Stomach (tissue), 9 donors: ENCODE measurements around the gene TMEM213. TPM values are rescaled to one million over a fixed set of nuclear protein-coding genes. Genes with fewer than 3 reads are reported as not detected.

ENCODE experiments used
- DNase-seq, 2 donors: peaks; one replicate each; pipeline versions ENCODE4 v3.0.0 to v3.0.0-alpha.2; 2013 to 2019
- H3K27ac ChIP-seq, 5 donors: fragments of 200-600 bp in 4 of 5; sonication (generic) in 4 of 5; one replicate each; pipeline ENCODE4 v1.5.1; 2013 to 2019; ENCODE audit warnings: mild to moderate bottlenecking in 1 of 5, moderate library complexity in 1 of 5
- H3K27me3 ChIP-seq, 3 donors: fragments of 200-600 bp; sonication (generic); one replicate each; pipeline ENCODE4 v1.5.1; 2017 to 2019; ENCODE audit warnings: mixed run types in 1 of 3
- H3K36me3 ChIP-seq, 4 donors: fragments of 200-600 bp; sonication (generic); 1 replicate in 3 of 4; 2 replicates in 1 of 4; pipeline ENCODE4 v1.5.1; 2016 to 2019
- H3K4me1 ChIP-seq, 4 donors: fragments of 200-600 bp; sonication (generic); one replicate each; pipeline ENCODE4 v1.5.1; 2016 to 2019
- H3K4me3 ChIP-seq, 4 donors: fragments of 200-600 bp; sonication (generic) in 3 of 4; one replicate each; pipeline ENCODE4 v1.5.1; 2016 to 2019; ENCODE audit warnings: mild to moderate bottlenecking in 1 of 4
- H3K9me3 ChIP-seq, 4 donors: fragments of 200-600 bp; sonication (generic); one replicate each; pipeline ENCODE4 v1.5.1; 2016 to 2019
- EP300 ChIP-seq: sonication (generic); formaldehyde crosslinking; IDR thresholded peaks from one replicate; pipeline ENCODE4 v1.6.1; 2017; ENCODE audit warnings: antibody characterized with exemption
- POLR2A ChIP-seq, 4 donors: fragments of 450-650 bp; IDR thresholded peaks; one replicate each; pipeline ENCODE4 v1.6.1; 2016; ENCODE audit warnings: antibody characterized with exemption in 4 of 4, control low read depth in 2 of 4, mild to moderate bottlenecking in 1 of 4, moderate library complexity in 1 of 4
- POLR2AphosphoS5 ChIP-seq, 3 donors: sonication (generic); formaldehyde crosslinking; IDR thresholded peaks; one replicate each; pipeline ENCODE4 v1.6.1; 2016; ENCODE audit warnings: antibody characterized with exemption in 3 of 3
- WGBS, 5 donors: extraction: QIAGEN DNeasy Blood & Tissue Kit in 3 of 5; methylation state at CpG; one replicate each; pipeline versions ENCODE4 v1.1.5 to v1.1.7; 2013 to 2018; 5-methylcytosine and 5-hydroxymethylcytosine counted together
- intact Hi-C: fragments of 100-400 bp; cut with DNase I; formaldehyde crosslinking; loops from one replicate; pipeline ENCODE4 v1.15.1; 2023; ENCODE audit warnings: low total_unique reads
- polyA plus RNA-seq, 3 donors: library from polyadenylated mRNA; stranded (reverse); fragments of 200-250 nt; gene quantifications; one replicate each; pipeline ENCODE4 v1.2.3, GENCODE V29; 2013
- total RNA-seq, 5 donors: library from RNA; depleted of rRNA; stranded (reverse); fragments of >200 nt; gene quantifications; one replicate each; pipeline versions ENCODE4 v1.1.0 to v1.2.3, GENCODE V29; 2014 to 2016
- TF ChIP-seq, protein P1 (sequence below), 7 experiments: fragments of 450-650 bp in 4 of 7; fragments of 200-600 bp in 3 of 7; sonication (generic) in 3 of 7; IDR thresholded peaks; one replicate each; pipeline ENCODE4 v1.5.1; 2016 to 2019; ENCODE audit warnings: antibody characterized with exemption in 7 of 7, control low read depth in 2 of 7, mild to moderate bottlenecking in 1 of 7
- donor health status: healthy with polysubstance abuse.
- donor health status: Bipolar disorder and iron deficiency.
- donor health status: healthy.

The TMEM213 gene
- total and polyA plus RNA-seq, 8 donors, result 0.08 TPM; not detected in 7

DNA sequence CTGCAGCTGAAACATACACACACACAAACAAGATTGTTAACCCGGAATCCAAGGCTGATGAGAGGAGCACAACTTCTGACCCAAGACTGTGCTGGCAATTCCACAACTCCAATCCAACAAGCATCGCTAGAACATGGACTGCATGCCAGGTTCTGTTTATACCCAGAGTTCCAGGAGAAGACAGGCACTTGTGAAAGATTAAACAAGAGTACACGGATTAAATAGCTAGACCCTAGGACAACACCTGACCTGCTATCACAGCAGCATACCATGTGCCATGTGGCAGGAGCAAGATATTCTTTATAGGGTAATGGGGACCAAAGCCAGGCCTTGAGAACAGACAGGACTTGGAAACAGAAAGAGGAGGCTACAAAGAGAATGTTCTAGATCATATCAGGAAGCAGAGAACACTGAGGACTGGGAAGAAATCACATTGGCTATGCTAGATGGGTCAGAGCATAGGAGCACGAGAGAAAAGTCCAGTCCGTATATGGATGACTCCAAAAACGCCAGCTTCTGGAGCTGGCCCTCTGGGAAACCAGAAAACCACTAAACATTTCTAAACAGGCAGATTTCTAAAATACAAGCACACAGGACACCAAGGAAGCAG lies 83.9 kb downstream of the TMEM213 start:
- Histone ChIP-seq H3K27me3 (no peaks in the 10 kb centered on the region), H3K36me3 (peaks cover 0 to 26% (median 12%) of the 10 kb centered on the region in 4 donors), H3K9me3 (no peaks in the 10 kb centered on the region), H3K27ac (no peak overlapping the region), H3K4me3 (no peak overlapping the region), H3K4me1 (peaks cover 0 to under 1% (median 0%) of the 10 kb centered on the region in 4 donors)
- 64 to 82% (median 72%) methylated on average over 6 of the region's 6 CpGs for WGBS, 5 donors
- TF ChIP-seq EP300 (no peak), POLR2AphosphoS5 (IDR thresholded peaks at IDR 0.05) (no peak), POLR2A (IDR thresholded peaks at IDR 0.05) (no peak)
- TF ChIP-seq, protein P1, sequence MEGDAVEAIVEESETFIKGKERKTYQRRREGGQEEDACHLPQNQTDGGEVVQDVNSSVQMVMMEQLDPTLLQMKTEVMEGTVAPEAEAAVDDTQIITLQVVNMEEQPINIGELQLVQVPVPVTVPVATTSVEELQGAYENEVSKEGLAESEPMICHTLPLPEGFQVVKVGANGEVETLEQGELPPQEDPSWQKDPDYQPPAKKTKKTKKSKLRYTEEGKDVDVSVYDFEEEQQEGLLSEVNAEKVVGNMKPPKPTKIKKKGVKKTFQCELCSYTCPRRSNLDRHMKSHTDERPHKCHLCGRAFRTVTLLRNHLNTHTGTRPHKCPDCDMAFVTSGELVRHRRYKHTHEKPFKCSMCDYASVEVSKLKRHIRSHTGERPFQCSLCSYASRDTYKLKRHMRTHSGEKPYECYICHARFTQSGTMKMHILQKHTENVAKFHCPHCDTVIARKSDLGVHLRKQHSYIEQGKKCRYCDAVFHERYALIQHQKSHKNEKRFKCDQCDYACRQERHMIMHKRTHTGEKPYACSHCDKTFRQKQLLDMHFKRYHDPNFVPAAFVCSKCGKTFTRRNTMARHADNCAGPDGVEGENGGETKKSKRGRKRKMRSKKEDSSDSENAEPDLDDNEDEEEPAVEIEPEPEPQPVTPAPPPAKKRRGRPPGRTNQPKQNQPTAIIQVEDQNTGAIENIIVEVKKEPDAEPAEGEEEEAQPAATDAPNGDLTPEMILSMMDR (IDR thresholded peaks at IDR 0.05), result no peak
- intact Hi-C loops, result loop anchor here (10.0 kb wide), 1 partner anchor 103 kb away; the partner anchor contains the start of gene KIAA1549
- no peak for DNase-seq

DNA sequence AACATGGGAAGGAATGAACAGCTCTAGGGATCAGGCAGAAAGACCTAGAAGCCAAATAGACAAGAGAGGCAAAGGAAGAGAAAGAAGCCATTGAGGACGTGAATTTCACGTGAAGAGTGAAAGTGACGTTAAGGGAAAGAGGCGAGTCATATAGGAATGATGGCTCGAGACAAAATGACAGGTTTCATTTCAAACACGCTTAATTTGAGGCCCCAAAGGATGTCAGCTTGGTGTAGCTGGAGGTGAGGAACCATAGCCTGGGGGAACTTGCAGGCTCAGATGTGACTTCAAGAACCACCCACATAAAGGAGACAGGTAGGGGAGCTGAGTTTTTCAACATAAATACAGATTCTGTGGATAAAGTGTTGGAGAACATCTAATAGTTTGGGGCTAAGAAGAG lies 84.5 kb downstream of the TMEM213 start:
- Histone ChIP-seq H3K27ac (no peak overlapping the region), H3K36me3 (peaks cover 0 to 26% (median 12%) of the 10 kb centered on the region in 4 donors), H3K4me1 (peaks cover 0 to 4% (median 0%) of the 10 kb centered on the region in 4 donors), H3K9me3 (no peaks in the 10 kb centered on the region), H3K4me3 (no peak overlapping the region), H3K27me3 (no peaks in the 10 kb centered on the region)
- intact Hi-C loops, result loop anchor here (10.0 kb wide), 1 partner anchor 103 kb away; the partner anchor contains the start of gene KIAA1549
- no peak for DNase-seq
- TF ChIP-seq, protein P1 (IDR thresholded peaks at IDR 0.05), result no peak
- no peak for TF ChIP-seq POLR2A (IDR thresholded peaks at IDR 0.05)
- TF ChIP-seq EP300, result no peak
- no peak for TF ChIP-seq POLR2AphosphoS5 (IDR thresholded peaks at IDR 0.05)
- WGBS, 5 donors, result 70 to 92% (median 90%) methylated on average over 6 of the region's 6 CpGs

DNA sequence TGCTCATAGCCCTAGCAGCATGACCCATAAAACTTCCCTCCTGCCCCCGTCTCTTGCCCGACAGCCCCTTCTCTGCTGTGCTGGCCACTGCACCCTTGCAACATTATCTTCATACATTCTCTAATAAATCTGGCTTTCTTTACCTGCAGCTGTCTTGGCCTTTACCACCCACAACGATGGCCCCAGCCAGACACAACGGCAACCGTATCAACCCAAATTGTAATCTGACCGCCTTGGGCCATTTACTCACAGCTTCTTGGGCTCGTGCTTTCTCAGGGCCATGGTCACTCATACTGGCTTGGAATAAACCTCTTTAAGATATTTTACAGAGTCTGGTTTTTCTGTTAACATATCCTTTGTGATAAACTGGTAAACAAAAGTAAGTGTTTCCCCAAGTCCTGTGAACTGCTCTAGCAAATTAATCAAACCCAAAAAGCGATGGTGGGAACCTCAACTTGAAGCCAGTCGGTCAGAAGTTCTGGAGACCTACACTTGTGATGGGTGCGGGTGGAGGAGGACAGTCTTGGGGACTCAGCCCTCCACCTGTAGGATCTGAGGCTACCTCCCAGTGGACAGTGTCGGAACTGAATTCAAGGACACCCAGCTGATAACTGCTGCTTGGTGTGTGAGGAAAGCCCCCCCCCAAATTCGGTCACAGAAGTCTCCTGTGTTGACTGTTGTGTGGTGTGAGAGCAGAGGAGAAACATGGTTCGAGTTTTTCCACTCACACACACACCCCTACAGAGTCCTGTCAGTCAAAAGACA lies 87.8 kb downstream of the TMEM213 start:
- TF ChIP-seq, protein P1 (IDR thresholded peaks at IDR 0.05), result no peak
- TF ChIP-seq POLR2AphosphoS5 (IDR thresholded peaks at IDR 0.05) (no peak), EP300 (no peak), POLR2A (IDR thresholded peaks at IDR 0.05) (no peak)
- 88 to 91% (median 90%) methylated on average over 13 of the region's 13 CpGs for WGBS, 5 donors
- Histone ChIP-seq H3K27me3 (no peaks in the 10 kb centered on the region), H3K4me3 (no peak overlapping the region), H3K4me1 (peaks cover 0 to 4% (median 0%) of the 10 kb centered on the region in 4 donors), H3K27ac (no peak overlapping the region), H3K36me3 (peaks cover 0 to 8% (median 0%) of the 10 kb centered on the region in 4 donors), H3K9me3 (no peaks in the 10 kb centered on the region)
- intact Hi-C loops, result loop anchor here (10.0 kb wide), 1 partner anchor 99 kb away; the partner anchor contains the start of gene KIAA1549
- DNase-seq, result no peak

DNA sequence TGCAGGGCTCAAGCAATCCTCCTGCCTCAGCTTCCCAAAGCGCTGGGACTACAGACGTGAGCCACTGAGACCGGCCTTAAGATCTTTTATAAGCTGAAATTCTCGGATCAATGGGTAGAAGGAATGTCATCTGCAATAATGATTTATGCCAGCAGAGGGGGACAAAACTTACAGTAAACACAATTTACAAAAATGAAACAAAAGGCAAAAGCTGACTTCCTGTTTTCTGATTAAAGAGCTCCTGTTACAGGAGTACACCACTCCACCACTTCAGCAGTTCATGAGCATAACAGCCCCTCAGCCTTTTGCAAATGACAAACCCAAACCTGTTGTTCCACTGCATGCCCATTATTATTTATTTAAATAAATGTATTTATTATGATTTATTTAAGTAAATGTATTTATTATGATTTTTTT lies 88.7 kb downstream of the TMEM213 start:
- Histone ChIP-seq H3K36me3 (no peaks in the 10 kb centered on the region), H3K9me3 (no peaks in the 10 kb centered on the region), H3K4me1 (peaks cover 0 to 4% (median 0%) of the 10 kb centered on the region in 4 donors), H3K4me3 (no peak overlapping the region), H3K27ac (peak overlapping the region in 1 of 5 donors; percentile 1), H3K27me3 (no peaks in the 10 kb centered on the region)
- WGBS, 5 donors, result 26 to 38% (median 33%) methylated on average over 4 of the region's 4 CpGs
- intact Hi-C loops, result loop anchor here (10.0 kb wide), 1 partner anchor 98 kb away; the partner anchor contains the start of gene KIAA1549
- TF ChIP-seq, protein P1 (IDR thresholded peaks at IDR 0.05), result peak in 5 of 7 experiments; percentile 41 to 75 (median 72)
- TF ChIP-seq POLR2AphosphoS5 (IDR thresholded peaks at IDR 0.05), result peak in 1 of 3 donors; percentile 20
- no peak for TF ChIP-seq EP300
- no peak for TF ChIP-seq POLR2A (IDR thresholded peaks at IDR 0.05)
- peak in 1 of 2 donors; percentile 80 for DNase-seq
